Upper lobe of left lung (tissue), 6 donors: ENCODE measurements around the gene SLC25A1. TPM values are rescaled to one million over a fixed set of nuclear protein-coding genes. Genes with fewer than 3 reads are reported as not detected.
A peak's percentile ranks its signal among the peaks of the same experiment; 100 is the strongest.

Experiments used
- ATAC-seq, 2 donors: fragments of 200-7000 bp; cut with Tn5 transposase; one replicate each; pipeline ENCODE4 v1.9.1; 2022; ENCODE audit warnings: mild to moderate bottlenecking in 2 of 2, moderate library complexity in 2 of 2; ENCODE audit not compliant: low FRiP score in 2 of 2
- DNase-seq, 2 donors: peaks; one replicate each; pipeline ENCODE4 v3.0.0-alpha.2; 2019 to 2020
- H3K27ac ChIP-seq, 4 donors: fragments of 200-600 bp; sonication (generic); one replicate each; pipeline ENCODE4 v1.5.1; 2016 to 2019
- H3K27me3 ChIP-seq, 4 donors: fragments of 200-600 bp; sonication (generic); one replicate each; pipeline ENCODE4 v1.5.1; 2017 to 2019
- H3K36me3 ChIP-seq, 4 donors: fragments of 200-600 bp; sonication (generic); one replicate each; pipeline ENCODE4 v1.5.1; 2016 to 2019
- H3K4me1 ChIP-seq, 4 donors: fragments of 200-600 bp; sonication (generic); one replicate each; pipeline ENCODE4 v1.5.1; 2018 to 2019
- H3K4me3 ChIP-seq, 4 donors: fragments of 200-600 bp; sonication (generic); one replicate each; pipeline ENCODE4 v1.5.1; 2017 to 2019; ENCODE audit warnings: mild to moderate bottlenecking in 2 of 4, moderate library complexity in 1 of 4
- H3K9me3 ChIP-seq, 4 donors: fragments of 200-600 bp; sonication (generic); one replicate each; pipeline ENCODE4 v1.5.1; 2018 to 2019
- EP300 ChIP-seq, 4 donors: sonication (generic); formaldehyde crosslinking; IDR thresholded peaks; one replicate each; pipeline ENCODE4 v1.5.1; 2017; ENCODE audit warnings: antibody characterized with exemption in 4 of 4, control low read depth in 2 of 4
- POLR2A ChIP-seq, 4 donors: fragments of 450-650 bp; IDR thresholded peaks; one replicate each; pipeline ENCODE4 v1.5.1; 2016 to 2017; ENCODE audit warnings: antibody characterized with exemption in 4 of 4, mild to moderate bottlenecking in 2 of 4
- POLR2AphosphoS5 ChIP-seq, 2 donors: sonication (generic); formaldehyde crosslinking; IDR thresholded peaks; one replicate each; pipeline ENCODE4 v1.5.1; 2017; ENCODE audit warnings: antibody characterized with exemption in 2 of 2
- WGBS, 2 donors: methylation state at CpG; one replicate each; pipeline ENCODE4 v1.1.5; 2017 to 2018; 5-methylcytosine and 5-hydroxymethylcytosine counted together
- total RNA-seq, 6 donors: library from RNA; depleted of rRNA in 4 of 6; stranded (reverse); fragments of >200 nt in 4 of 6; gene quantifications; one replicate each; pipeline versions ENCODE4 v1.1.0 to v1.2.1, GENCODE V29; 2016 to 2021
- TF ChIP-seq, protein P1 (sequence below), 6 experiments: fragments of 450-650 bp in 4 of 6; fragments of 200-600 bp in 2 of 6; sonication (generic) in 2 of 6; IDR thresholded peaks; one replicate each; pipeline ENCODE4 v1.5.1; 2016 to 2019; ENCODE audit warnings: antibody characterized with exemption in 6 of 6
- donor health status: DM: no; HTN: no; CAD: no; lungs with moderate emphysema.
- donor health status: DM: no; HTN: yes; CAD: no; lungs with severe emphysema.

The SLC25A1 gene
- 10 to 100 TPM; 26.2 to 82.1 (median 71.5) TPM for total RNA-seq

- 0 to 2% methylated on average over 6 to 54 of the region's 86 CpGs for WGBS, 2 donors
- H3K4me1 ChIP-seq, result peaks cover 24 to 41% (median 31%) of the 10 kb centered on the region in 4 donors
- ATAC-seq, result peak; percentile 89 to 95
These were observed at the start of gene SLC25A1 for GRCh38 chr22:19178657-19179496. Gene SLC25A1 (minus strand): TSS chr22:19178736. CDS start chr22:19178673, 63 bp downstream.

GRCh38 chr22:19228179-19228578, 49.6 kb upstream of the SLC25A1 start:
- DNase-seq (no peak), ATAC-seq (no peak)
- H3K4me1 ChIP-seq, result no peaks in the 10 kb centered on the region
- 82 to 83% methylated on average over 4 of the region's 4 CpGs for WGBS, 2 donors
- H3K27me3 ChIP-seq, result no peaks in the 10 kb centered on the region
- no peaks in the 10 kb centered on the region for H3K9me3 ChIP-seq
- no peak for TF ChIP-seq EP300 (IDR thresholded peaks at IDR 0.05)
- TF ChIP-seq POLR2A (IDR thresholded peaks at IDR 0.05), result no peak
- TF ChIP-seq, protein P1, sequence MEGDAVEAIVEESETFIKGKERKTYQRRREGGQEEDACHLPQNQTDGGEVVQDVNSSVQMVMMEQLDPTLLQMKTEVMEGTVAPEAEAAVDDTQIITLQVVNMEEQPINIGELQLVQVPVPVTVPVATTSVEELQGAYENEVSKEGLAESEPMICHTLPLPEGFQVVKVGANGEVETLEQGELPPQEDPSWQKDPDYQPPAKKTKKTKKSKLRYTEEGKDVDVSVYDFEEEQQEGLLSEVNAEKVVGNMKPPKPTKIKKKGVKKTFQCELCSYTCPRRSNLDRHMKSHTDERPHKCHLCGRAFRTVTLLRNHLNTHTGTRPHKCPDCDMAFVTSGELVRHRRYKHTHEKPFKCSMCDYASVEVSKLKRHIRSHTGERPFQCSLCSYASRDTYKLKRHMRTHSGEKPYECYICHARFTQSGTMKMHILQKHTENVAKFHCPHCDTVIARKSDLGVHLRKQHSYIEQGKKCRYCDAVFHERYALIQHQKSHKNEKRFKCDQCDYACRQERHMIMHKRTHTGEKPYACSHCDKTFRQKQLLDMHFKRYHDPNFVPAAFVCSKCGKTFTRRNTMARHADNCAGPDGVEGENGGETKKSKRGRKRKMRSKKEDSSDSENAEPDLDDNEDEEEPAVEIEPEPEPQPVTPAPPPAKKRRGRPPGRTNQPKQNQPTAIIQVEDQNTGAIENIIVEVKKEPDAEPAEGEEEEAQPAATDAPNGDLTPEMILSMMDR (IDR thresholded peaks at IDR 0.05), result no peak
- TF ChIP-seq POLR2AphosphoS5 (IDR thresholded peaks at IDR 0.05), result no peak
- H3K36me3 ChIP-seq, result peaks cover 0 to 55% (median 6%) of the 10 kb centered on the region in 4 donors
- no peak overlapping the region for H3K27ac ChIP-seq
- no peak overlapping the region for H3K4me3 ChIP-seq

More at GRCh38 chr22:19178657-19179496, at the start of gene SLC25A1:
- peaks cover 0 to 8% (median 0%) of the 10 kb centered on the region in 4 donors for H3K36me3 ChIP-seq
- peak; percentile 95 to 99 for DNase-seq
- H3K9me3 ChIP-seq, result no peaks in the 10 kb centered on the region
- peak within 1 kb of the TSS; percentile 83 to 89 (median 86) for H3K27ac ChIP-seq
- TF ChIP-seq POLR2A (IDR thresholded peaks at IDR 0.05) (peak in 2 of 4 donors; percentile 29 to 57), POLR2AphosphoS5 (IDR thresholded peaks at IDR 0.05) (peak in 1 of 2 donors; percentile 41), EP300 (IDR thresholded peaks at IDR 0.05) (no peak)
- TF ChIP-seq, protein P1 (IDR thresholded peaks at IDR 0.05), result peak in 1 of 6 experiments; percentile 7
- H3K4me3 ChIP-seq, result peak within 1 kb of the TSS; percentile 78 to 98 (median 93)
- H3K27me3 ChIP-seq, result no peaks in the 10 kb centered on the region

- no peak for TF ChIP-seq POLR2A (IDR thresholded peaks at IDR 0.05)
- TF ChIP-seq, protein P1 (IDR thresholded peaks at IDR 0.05), result no peak
- no peak for TF ChIP-seq POLR2AphosphoS5 (IDR thresholded peaks at IDR 0.05)
- TF ChIP-seq EP300 (IDR thresholded peaks at IDR 0.05), result no peak
- no peak for ATAC-seq
- H3K4me1 ChIP-seq, result no peaks in the 10 kb centered on the region
- H3K27me3 ChIP-seq, result no peaks in the 10 kb centered on the region
- DNase-seq, result no peak
- no peak overlapping the region for H3K27ac ChIP-seq
- no peaks in the 10 kb centered on the region for H3K9me3 ChIP-seq
- peaks cover 0 to 64% (median 11%) of the 10 kb centered on the region in 4 donors for H3K36me3 ChIP-seq
- H3K4me3 ChIP-seq, result no peak overlapping the region
These were observed 47.9 kb upstream of the SLC25A1 start for GRCh38 chr22:19226428-19226827.

DNA sequence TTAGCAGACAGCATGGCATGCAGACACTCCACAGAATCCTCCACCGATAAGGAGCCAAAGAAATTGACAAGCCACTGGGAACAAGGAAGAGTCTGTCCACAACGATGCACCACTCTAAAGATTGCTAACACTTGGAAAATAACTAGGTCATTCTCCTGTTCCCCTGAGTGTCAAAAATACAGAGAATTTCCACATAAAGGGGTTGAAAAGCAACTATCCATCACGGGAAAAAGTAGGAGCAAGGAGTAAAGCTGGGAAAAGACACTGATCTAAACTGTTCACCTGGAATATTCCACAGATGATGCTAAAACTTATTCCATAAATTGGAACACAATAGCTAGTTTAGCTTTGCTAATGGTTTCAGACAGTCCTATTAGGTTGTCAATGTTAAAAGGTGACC, 47.0 kb upstream of the SLC25A1 start:
- H3K27me3 ChIP-seq, result no peaks in the 10 kb centered on the region
- H3K27ac ChIP-seq, result no peak overlapping the region
- TF ChIP-seq EP300 (IDR thresholded peaks at IDR 0.05) (no peak), POLR2A (IDR thresholded peaks at IDR 0.05) (no peak), POLR2AphosphoS5 (IDR thresholded peaks at IDR 0.05) (no peak)
- TF ChIP-seq, protein P1 (IDR thresholded peaks at IDR 0.05), result no peak
- peaks cover 0 to 73% (median 14%) of the 10 kb centered on the region in 4 donors for H3K36me3 ChIP-seq
- WGBS, 2 donors, result 73 to 76% methylated on average over 3 of the region's 3 CpGs
- no peaks in the 10 kb centered on the region for H3K9me3 ChIP-seq
- H3K4me3 ChIP-seq, result no peak overlapping the region
- ATAC-seq, result no peak
- no peaks in the 10 kb centered on the region for H3K4me1 ChIP-seq
- no peak for DNase-seq
